Right atrium auricular region (tissue), 2 donors: Measurements from ENCODE around the gene PTRHD1. TPM values are rescaled to one million over a fixed set of nuclear protein-coding genes. Genes with fewer than 3 reads are reported as not detected.

ENCODE experiments used
- DNase-seq: peaks from one replicate; pipeline ENCODE4 v3.0.0-alpha.2; 2019; ENCODE audit warnings: low spot score
- H3K27ac ChIP-seq, 2 donors: fragments of 200-600 bp; sonication (generic); 1 replicate in 1 of 2; 2 replicates in 1 of 2; pipeline ENCODE4 v1.5.1; 2016 to 2019
- H3K27me3 ChIP-seq, 2 donors: fragments of 200-600 bp; sonication (generic); one replicate each; pipeline versions ENCODE4 v1.5.1 to v1.6.0; 2017 to 2019
- H3K36me3 ChIP-seq: fragments of 200-600 bp; sonication (generic); one replicate; pipeline ENCODE4 v1.5.1; 2016
- H3K4me1 ChIP-seq, 2 donors: fragments of 200-600 bp; sonication (generic); one replicate each; pipeline versions ENCODE4 v1.5.1 to v1.6.0; 2017 to 2019
- H3K4me3 ChIP-seq, 2 donors: fragments of 200-600 bp; sonication (generic); 1 replicate in 1 of 2; 2 replicates in 1 of 2; pipeline ENCODE4 v1.5.1; 2017 to 2019; ENCODE audit warnings: mild to moderate bottlenecking in 1 of 2, moderate library complexity in 1 of 2
- H3K9me3 ChIP-seq, 2 donors: fragments of 200-600 bp; sonication (generic); one replicate each; pipeline ENCODE4 v1.5.1; 2019
- total RNA-seq, 2 donors: library from RNA; depleted of rRNA; stranded (reverse); fragments of >200 nt; gene quantifications; one replicate each; pipeline ENCODE4 v1.1.0, GENCODE V29; 2016
- TF ChIP-seq, protein P1 (sequence below), 2 donors: fragments of 200-600 bp; sonication (generic); IDR thresholded peaks; one replicate each; pipeline ENCODE4 v1.5.1; 2019; ENCODE audit warnings: antibody characterized with exemption in 2 of 2

PTRHD1 gene
- total RNA-seq, 2 donors from 2014 or later = 12.8 to 17.7 TPM

DNA sequence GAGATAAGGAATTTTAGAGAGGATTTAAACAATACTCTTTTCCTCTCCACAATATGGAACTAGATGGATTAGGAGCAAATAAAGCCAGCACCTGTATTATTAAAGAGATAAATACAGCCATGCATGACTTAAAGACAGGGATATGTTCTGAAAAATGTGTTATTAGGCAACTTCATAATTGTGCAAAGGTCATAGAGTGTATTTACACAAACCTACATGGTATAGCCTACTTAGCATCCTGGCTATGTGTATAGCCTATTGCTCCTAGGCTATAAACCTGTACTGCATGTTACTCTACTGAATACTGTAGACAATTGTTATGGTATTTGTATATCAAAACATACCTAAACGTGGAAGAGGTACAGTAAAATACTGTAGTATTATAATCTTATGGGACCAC, 53.0 kb downstream of the PTRHD1 start:
- Histone ChIP-seq H3K27me3 (no peaks in the 10 kb centered on the region), H3K4me1 (no peaks in the 10 kb centered on the region), H3K36me3 (peaks cover 15% of the 10 kb centered on the region), H3K27ac (no peak overlapping the region), H3K4me3 (no peak overlapping the region), H3K9me3 (no peaks in the 10 kb centered on the region)
- DNase-seq = no peak
- TF ChIP-seq, protein P1, sequence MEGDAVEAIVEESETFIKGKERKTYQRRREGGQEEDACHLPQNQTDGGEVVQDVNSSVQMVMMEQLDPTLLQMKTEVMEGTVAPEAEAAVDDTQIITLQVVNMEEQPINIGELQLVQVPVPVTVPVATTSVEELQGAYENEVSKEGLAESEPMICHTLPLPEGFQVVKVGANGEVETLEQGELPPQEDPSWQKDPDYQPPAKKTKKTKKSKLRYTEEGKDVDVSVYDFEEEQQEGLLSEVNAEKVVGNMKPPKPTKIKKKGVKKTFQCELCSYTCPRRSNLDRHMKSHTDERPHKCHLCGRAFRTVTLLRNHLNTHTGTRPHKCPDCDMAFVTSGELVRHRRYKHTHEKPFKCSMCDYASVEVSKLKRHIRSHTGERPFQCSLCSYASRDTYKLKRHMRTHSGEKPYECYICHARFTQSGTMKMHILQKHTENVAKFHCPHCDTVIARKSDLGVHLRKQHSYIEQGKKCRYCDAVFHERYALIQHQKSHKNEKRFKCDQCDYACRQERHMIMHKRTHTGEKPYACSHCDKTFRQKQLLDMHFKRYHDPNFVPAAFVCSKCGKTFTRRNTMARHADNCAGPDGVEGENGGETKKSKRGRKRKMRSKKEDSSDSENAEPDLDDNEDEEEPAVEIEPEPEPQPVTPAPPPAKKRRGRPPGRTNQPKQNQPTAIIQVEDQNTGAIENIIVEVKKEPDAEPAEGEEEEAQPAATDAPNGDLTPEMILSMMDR (IDR thresholded peaks at IDR 0.05) = no peak

Other genes starting within 250 kb of the PTRHD1 start
- 1 to 10 TPM; 1.2 to 1.7 TPM for gene CENPO, start within 50 bp of the PTRHD1 start, total RNA-seq
- 10 to 100 TPM; 14.1 to 28.4 TPM for gene ADCY3, start 126.8 kb upstream of the PTRHD1 start, total RNA-seq
- 1 to 10 TPM; 7.3 to 7.5 TPM for gene DNAJC27, start 178.6 kb upstream of the PTRHD1 start, total RNA-seq
- gene EFR3B, start 248.7 kb upstream of the PTRHD1 start, total RNA-seq = 10 to 100 TPM in 1 of 2 donors, 1 to 10 TPM in 1; 2.6 to 10.8 TPM